Ishikawa (cell line): ENCODE measurements around the gene WBP11.

Experiments
- CREB1 ChIP-seq: IDR thresholded peaks from 2 replicates; pipeline ENCODE4 v1.6.1; 2012; ENCODE audit warnings: low read depth
- EGR1 ChIP-seq: IDR thresholded peaks from 2 replicates; pipeline ENCODE4 v1.6.1; 2012
- EP300 ChIP-seq: IDR thresholded peaks from 2 replicates; pipeline ENCODE4 v1.6.1; 2012; ENCODE audit warnings: borderline replicate concordance
- FOXM1 ChIP-seq: IDR thresholded peaks from 2 replicates; pipeline ENCODE4 v1.6.1; 2012; ENCODE audit warnings: low read depth, borderline replicate concordance
- MAX ChIP-seq: IDR thresholded peaks from 2 replicates; pipeline ENCODE4 v1.6.1; 2012
- REST ChIP-seq: IDR thresholded peaks from 2 replicates; pipeline ENCODE4 v1.6.1; 2012; ENCODE audit warnings: low read depth, mild to moderate bottlenecking
- TAF1 ChIP-seq: IDR thresholded peaks from 2 replicates; pipeline ENCODE4 v1.6.1; 2012; ENCODE audit warnings: low read depth, mild to moderate bottlenecking
- TCF12 ChIP-seq: IDR thresholded peaks from 2 replicates; pipeline ENCODE4 v1.6.1; 2012; ENCODE audit warnings: low read depth
- TEAD4 ChIP-seq: IDR thresholded peaks from 2 replicates; pipeline ENCODE4 v1.6.1; 2012
- YY1 ChIP-seq: IDR thresholded peaks from 2 replicates; pipeline ENCODE4 v1.6.1; 2012; ENCODE audit warnings: low read depth

GRCh38 chr12:14843425-14843887, 40.2 kb upstream of the WBP11 start, which contains the start of gene ART4:
- no peak for TF ChIP-seq MAX
- no peak for TF ChIP-seq CREB1
- no peak for TF ChIP-seq EP300
- TF ChIP-seq TAF1: no peak
- peak; percentile 41 for TF ChIP-seq REST
- no peak for TF ChIP-seq TEAD4
- TF ChIP-seq EGR1: no peak
- no peak for TF ChIP-seq YY1
- TF ChIP-seq FOXM1: no peak
- TF ChIP-seq TCF12: no peak
